OCI-M2 (cell line): Measurements from ENCODE around the gene GNG8.

ENCODE experiments used
- DNase-seq: peaks from one replicate; lab custom pipeline; 2025; ENCODE audit not compliant: unreplicated experiment; lab: John Stamatoyannopoulos, UW

Gene GNG8

DNA sequence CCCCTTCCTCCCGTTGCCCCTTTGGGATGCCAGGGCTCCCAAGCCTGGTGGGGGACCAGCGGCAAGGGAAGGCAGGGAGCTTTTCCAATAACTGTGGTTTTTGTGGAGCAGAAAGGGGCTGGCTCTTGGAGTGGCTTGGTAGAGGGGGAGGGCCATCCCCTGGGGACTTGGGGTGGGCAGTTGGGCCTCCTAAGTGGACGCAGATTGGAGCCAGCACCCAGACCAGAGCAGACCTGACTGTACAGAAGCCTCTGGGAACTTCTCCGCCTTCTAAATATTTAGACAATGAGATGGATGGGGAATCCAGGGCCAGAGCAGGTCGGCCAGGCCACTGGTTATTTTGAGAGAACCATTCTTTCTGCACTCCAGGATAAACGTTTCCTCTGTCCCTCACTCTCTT, 15.3 kb downstream of the GNG8 start:
- no peak for DNase-seq

DNA sequence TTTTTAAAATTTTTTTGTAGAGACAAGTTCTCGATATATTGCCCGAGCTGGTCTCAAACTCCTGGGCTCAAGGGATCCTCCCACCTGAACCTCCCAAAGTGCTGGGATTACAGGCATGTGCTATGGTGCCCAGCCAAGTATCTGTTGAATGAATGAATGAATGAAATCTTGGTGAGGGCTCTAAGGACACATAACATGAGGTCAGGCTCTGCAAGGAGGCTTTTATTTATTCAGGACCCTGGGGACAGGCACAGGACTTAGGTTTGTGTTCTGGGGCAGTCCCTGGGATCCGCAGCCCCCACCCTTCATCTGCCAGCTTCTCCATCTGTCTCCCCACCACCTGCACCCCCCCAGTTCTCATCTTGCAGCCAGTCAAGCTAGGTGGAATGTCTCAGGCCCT, 15.7 kb downstream of the GNG8 start:
- no peak for DNase-seq

DNA sequence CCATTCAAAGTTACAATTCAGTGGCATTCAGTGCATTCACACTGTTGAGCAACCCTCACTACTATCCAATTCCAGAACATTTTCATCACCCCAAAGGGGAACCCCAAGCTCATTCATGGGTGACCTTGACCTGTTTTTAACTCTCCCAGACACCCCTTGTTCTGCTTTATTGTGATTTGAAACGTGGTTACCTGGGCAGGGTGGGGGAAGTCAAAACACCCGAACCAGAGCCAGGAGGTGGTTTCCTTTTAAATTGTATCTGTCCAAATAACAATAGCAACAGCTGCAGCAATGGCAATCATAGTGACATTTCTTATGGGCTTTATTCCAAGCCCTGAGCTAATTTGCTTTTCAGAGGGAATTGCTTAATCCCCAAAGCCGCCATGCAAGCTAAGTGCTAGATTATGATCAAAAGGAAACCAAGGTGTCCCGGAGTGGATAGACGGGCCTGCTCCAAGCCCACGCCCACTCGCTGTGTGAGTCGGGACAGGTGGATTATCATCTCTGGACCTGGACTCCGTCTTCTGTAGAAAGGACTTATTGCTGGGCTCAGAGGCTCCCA, 17.3 kb downstream of the GNG8 start:
- DNase-seq, result no peak

DNA sequence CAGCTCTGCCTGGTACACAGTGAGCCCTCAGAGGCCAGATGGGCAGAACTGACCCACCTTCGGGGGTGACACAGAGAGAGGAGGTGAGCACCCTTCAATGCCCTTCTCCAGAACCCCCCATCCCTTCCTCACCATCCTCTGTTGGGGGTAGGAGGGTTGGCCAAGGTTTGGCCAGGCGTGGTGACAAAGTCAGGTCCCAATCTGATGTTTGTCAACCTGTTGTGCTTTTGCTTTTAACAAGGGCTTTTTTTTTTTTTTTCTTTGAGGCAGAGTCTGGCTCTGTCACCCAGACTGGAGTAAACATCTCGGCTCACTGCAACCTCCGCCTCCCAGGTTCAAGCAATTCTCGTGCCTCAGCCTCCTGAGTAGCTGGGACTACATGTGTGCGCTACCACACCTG, 18.4 kb downstream of the GNG8 start:
- no peak for DNase-seq

DNA sequence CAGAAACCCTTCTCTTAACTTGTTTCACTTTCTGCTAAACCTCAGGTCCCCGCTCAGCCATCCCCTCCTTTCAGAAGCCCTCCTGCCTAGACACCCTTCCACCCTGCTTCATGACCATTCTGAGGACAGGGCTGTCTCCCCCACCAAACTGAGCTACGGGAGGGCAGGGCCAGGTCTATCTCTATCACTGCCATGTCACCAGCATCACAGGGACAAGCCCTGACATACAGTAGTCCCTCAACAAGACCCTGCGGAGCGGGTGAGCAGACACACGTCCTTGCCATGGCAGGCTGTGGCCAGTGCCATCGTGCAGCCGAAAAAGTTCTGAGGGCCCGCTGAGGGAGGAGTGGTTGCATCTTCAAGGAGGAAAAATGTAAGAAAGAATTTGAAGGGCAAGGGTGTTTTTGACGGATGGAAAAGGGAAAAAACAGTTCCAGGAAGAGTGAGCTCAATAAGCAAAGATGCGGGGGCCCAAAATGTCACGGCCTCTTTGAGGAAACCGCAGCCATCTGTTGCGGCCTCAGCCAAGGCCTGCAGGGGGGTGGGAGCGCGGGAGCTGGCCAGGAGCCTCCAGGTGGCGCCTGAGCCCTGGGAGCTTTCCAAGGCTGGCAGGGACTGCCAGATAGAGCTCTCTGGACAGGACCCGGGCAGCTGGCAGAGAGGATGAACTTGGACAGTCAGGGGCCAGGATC, 19.2 kb downstream of the GNG8 start:
- DNase-seq, result no peak

DNA sequence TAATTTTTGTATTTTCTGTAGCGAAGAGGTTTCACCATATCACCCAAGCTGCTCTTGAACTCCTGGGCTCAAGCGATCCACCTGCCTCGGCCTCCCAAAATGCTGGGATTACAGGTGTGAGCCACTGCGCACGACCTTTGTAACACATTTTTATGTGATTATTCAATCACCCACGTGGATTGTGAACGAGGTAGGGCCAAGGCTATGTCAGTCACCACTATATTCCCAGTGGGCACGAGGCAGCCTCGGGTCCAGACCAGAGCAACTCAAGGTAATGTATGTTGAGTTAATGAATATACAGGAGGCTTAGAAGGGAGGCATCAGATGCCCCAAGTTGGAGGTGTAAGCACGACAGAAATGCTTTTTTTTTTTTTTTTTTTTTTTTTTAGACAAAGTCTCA, 20.0 kb downstream of the GNG8 start:
- no peak for DNase-seq

DNA sequence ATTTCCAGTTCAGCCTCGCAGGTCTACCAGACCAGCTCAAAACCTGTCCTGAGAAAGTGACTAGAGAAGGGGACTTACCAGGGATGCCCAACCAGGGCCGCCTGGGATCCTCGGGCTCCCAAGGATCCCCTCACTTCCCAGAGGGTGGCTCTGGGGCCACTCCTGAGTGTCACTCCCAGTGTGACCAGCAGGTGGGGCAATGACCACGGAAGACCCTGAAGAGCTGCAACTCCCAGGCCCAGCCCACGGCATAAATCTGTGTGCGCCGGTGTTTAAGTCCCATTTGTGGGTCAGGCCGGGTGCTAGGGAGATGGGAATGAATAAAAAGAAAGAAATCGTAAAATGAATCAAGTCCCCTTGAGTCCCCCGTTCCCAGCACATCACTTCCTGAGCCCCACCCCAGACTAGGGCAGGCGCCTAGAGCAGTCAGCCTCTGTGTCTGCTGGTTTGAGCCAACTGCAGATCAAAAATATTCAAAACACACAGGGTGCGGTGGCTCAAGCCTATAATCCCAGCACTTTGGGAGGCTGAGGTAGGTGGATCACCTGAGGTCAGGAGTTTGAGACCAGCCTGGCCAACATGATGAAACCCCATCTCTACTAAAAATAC, 21.8 kb downstream of the GNG8 start:
- DNase-seq, result no peak

DNA sequence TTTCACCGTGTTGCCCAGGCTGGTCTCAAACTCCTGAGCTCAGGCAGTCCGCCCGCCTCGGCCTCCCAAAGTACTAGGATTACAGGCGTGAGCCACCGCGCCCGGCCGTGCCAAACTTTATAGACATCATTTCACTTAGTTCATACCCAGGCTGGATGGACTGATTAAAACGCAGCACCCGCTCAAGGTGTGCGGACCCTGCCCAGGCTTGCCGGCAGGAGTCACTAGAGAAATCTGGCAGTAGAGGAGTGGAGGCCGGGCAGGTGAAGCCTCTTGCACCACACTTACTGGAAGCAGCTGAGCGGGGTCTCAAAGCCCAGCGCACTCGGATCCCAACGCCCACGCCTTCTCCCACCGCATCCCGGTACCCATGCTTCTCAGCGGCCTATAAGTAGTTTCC, 22.5 kb downstream of the GNG8 start:
- DNase-seq, result no peak

DNA sequence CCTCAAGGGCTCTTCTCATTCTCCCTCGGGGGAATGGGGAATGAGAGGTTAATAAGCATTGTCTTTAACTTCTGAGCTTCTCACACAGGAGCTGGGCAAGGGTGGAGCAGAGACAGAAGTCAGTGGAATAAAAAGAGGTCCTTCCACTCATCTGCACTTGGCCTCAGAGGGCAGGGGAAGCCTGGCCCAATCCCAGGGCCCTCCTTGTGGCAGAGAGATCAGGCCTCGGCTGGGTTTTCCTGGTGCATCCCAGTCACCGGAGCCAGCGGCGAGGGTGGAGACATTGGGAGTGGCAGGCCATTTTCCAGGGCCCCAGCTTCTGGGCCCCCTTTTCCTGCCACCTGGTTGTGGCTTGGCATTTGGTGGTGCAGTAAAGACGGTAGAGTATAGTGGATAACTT, 24.2 kb downstream of the GNG8 start:
- DNase-seq, result no peak

DNA sequence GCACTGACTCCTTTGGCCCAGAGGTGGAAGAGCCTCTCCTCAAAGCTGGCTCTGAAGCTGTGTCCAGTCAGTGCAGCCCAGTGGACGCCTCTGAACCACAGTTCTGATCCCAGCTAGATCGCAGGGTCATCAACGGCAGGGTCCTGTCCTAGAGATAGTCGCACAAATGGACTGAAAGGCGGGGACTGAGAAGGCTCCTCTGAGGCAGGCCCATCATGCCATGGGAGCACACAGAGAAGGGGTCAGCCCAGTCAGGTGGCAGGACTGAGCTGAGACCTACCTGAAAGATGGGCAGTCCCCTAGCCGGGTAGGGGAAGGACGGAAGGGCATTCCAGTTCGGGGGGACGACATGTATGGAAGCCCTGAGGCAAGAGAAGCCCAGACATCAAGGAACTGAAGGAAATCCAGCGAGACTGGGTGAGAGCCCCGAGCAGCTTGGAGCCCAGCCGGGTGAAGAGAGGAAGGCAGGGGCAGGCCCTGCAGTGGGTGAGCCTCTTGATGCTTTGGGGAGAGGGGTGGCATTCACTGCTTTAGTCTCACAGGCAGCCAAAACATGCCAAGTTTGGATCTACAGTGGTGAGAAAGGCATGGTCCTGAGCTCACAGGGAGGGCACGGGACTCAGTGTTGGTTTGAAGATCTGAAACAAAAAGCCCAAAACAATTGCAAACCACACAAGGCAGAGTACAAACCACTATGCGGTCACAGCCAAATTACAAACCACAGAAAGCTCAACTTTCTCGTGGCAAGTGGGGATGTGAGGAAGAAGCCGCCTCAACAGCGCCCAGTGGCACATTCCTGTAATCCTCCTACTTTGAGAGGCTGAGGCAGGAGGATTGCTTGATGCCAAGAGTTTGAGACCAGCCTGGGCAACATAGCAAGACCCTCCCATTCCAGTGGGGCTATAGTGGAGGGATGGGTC, 24.9 kb downstream of the GNG8 start:
- no peak for DNase-seq

DNA sequence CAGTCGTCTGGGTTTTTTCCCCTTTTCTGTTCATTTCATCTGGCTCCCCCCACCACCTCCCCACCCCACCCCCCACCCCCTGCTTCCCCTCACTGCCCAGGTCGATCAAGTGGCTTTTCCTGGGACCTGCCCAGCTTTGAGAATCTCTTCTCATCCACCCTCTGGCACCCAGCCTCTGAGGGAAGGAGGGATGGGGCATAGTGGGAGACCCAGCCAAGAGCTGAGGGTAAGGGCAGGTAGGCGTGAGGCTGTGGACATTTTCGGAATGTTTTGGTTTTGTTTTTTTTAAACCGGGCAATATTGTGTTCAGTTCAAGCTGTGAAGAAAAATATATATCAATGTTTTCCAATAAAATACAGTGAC, 25.6 kb downstream of the GNG8 start:
- no peak for DNase-seq

DNA sequence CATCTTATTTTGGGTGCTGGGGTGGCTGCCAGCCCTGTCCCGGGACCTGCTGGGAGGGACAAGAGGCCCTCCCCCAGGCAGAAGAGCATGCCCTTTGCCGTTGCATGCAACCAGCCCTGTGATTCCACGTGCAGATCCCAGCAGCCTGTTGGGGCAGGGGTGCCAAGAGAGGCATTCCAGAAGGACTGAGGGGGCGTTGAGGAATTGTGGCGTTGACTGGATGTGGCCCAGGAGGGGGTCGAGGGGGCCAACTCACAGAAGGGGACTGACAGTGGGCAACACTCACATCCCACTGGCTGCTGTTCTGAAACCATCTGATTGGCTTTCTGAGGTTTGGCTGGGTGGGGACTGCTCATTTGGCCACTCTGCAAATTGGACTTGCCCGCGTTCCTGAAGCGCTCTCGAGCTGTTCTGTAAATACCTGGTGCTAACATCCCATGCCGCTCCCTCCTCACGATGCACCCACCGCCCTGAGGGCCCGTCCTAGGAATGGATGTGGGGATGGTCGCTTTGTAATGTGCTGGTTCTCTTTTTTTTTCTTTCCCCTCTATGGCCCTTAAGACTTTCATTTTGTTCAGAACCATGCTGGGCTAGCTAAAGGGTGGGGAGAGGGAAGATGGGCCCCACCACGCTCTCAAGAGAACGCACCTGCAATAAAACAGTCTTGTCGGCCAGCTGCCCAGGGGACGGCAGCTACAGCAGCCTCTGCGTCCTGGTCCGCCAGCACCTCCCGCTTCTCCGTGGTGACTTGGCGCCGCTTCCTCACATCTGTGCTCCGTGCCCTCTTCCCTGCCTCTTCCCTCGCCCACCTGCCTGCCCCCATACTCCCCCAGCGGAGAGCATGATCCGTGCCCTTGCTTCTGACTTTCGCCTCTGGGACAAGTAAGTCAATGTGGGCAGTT, 26.2 kb downstream of the GNG8 start:
- no peak for DNase-seq

DNA sequence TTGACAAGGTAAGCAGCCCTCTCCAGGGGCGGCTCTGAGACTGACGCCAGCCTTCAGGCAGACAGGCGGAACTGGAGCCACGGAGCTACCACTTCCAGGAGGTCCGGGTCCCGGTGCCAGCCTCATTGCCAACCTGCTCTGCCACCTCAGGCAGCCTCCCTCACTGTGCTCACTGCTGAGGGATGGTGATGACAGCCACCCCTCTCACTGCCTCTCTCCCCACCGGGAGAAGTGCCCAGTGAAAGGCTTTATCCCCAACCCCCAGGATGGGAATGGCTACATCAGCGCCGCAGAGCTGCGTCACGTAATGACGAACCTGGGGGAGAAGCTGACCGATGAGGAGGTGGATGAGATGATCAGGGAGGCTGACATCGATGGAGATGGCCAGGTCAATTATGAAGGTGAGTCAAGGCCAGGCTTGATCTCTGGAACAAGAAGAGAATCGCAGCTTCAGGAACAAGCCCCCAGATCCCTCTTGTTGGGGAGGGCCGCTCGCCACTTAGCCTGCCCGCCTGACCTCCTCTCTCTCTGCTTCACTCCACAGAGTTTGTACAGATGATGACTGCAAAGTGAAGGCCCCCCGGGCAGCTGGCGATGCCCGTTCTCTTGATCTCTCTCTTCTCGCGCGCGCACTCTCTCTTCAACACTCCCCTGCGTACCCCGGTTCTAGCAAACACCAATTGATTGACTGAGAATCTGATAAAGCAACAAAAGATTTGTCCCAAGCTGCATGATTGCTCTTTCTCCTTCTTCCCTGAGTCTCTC, 27.2 kb downstream of the GNG8 start:
- no peak for DNase-seq

DNA sequence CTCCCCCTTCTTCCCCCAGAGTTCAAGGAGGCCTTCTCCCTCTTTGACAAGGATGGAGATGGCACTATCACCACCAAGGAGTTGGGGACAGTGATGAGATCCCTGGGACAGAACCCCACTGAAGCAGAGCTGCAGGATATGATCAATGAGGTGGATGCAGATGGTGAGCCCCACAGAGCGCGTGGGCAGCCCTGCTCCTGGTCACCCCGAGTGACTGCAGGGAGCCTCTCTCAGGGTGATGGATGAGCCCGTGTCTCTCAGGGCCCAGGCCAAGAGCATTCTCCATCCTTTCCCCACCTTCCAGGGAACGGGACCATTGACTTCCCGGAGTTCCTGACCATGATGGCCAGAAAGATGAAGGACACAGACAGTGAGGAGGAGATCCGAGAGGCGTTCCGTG, 27.8 kb downstream of the GNG8 start:
- DNase-seq, result no peak

DNA sequence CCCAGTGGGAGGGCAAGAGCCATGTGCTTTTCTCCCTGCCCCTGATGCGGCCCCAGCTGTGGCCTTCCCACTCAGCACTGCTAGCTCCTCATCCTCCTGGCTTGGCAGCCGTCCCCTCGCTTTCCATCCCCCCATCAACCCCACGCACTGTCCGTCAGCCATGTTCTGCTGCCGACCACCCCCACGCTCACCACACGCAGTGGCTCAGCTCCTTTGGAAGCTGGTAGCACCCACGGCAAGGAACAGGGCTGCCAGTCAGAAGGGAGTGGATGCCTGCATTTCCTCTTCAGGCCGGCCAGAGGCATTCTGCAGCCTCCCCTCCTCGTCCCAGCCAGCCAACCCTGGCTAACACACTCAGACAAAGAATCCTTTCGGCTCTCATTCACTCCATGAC, 28.6 kb downstream of the GNG8 start:
- DNase-seq, result no peak

DNA sequence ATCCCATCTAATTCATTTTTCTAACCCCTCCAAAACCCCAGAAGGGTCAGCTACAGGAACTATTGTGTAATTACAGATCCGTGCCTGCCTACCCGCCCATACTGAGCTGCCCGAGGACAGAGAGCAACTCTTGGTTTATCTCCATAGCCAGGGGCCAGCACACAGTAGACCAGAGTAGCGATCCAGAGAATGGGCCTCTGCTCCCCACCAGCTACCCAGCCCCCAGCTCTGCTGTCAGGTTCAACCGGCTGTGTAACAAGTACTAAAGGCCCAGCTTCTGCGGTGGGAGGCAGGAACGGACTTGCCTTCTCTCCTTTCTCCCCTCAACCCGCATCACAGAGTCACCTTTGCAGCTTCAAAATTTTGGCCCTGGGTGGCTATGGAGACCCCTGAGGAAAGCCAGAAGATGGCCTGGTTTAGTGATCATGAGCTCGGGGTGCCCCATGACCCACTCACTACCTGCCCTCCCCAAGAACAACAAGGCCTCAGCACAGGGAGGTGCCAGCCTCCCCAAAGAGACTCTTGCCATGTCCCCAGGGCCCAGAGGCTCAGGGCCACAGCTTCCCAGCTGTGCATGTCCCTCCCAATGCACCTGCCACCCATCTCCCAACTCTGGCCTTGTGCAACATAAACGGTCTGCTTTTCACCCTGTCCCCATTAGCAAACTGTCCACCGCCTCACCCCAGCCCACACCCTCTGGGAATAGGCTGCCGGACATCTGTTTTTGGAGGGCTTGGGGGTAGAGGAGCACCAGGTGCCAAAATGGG, 29.1 kb downstream of the GNG8 start:
- no peak for DNase-seq

DNA sequence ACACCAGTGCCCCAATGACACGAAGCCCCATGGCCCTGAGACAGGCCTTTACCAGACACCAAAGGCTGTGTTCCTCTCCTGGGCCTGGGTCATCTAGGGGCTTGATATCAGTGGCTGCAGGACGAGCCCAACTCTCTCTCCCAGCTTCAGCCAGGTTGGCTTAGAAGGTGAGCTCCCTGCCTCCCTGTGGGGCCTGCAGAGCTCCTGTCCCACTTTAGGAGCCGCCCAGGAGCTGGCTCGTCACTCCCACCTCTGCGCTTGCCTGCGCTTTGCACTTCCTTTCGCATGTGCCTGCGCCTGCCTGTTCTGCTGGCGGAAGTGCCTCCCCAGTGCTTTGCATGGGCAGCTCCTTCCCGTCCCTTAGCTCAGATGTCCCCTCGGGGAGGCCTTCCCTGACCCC, 30.0 kb downstream of the GNG8 start:
- no peak for DNase-seq

DNA sequence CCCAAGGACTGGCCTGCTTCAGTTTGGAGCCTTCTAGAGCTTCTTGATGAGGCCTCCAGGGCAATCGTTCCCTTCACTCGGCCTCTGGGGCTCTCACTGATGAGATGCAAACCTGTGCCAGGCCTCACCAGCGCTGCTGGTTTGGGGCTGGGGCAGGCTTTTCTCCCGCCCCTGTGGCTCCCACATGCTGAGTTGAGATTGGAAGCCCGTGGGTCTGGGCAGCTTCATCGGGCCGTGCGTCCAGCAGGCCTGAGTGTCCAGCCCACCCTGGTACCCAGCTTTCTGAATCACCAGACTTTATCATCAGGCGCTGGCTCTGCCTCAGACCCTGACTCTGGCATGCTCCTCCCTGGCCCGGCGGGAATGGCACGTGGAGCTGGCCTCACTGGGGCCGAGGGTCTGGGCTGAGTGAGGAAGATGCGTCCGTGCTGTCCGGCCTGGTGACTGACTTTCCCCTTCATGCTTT, 30.6 kb downstream of the GNG8 start:
- no peak for DNase-seq

DNA sequence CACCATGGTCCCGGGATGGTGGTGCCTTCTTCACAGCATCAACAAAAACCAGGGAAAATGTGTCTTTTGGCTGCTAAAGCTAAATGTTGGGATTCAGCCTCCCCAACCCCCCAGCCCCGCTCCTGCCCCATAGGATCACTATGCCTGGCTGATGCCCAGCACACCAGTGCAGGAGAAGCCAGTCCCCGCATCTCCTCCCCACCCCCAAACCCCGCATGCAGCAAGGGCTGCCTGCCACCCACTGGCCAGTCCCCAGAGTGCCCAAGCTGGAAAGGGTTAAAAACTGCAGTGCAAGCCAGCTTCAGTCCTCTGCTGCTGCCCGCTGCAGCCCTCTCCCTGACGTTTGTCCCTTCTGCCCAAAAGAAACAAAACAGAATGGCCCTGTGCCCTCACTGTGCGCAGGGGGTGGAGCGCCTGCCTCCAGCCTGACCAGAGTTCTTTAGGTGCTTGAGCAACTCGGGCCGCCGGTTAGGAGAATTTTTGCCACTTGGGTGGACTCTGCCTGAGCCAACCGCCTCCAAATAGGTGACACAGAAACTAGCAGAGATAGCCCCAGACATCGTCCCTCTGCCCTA, 31.1 kb downstream of the GNG8 start:
- DNase-seq, result no peak
